HT1080 (cell line): Measurements from ENCODE around the gene SQOR. TPM values are rescaled to one million over a fixed set of nuclear protein-coding genes. Genes with fewer than 3 reads are reported as not detected.

Experiments
- DNase-seq: peaks from one replicate; pipeline ENCODE4 v3.0.0-alpha.2; 2015; ENCODE audit warnings: low read depth
- small RNA-seq: library from RNA; depleted of rRNA; stranded (forward); fragments of <200 nt; gene quantifications from one replicate; pipeline ENCODE3, GENCODE V24; 2014
- total RNA-seq: library from RNA; depleted of rRNA; stranded (reverse); fragments of >200 nt; shearing (Covaris generic); gene quantifications from 2 replicates; pipeline ENCODE4 v1.2.3, GENCODE V29; 2014; rRNA removed

Gene SQOR
- total RNA-seq, 1 experiment from 2014 or later, result 22.9 TPM

DNA sequence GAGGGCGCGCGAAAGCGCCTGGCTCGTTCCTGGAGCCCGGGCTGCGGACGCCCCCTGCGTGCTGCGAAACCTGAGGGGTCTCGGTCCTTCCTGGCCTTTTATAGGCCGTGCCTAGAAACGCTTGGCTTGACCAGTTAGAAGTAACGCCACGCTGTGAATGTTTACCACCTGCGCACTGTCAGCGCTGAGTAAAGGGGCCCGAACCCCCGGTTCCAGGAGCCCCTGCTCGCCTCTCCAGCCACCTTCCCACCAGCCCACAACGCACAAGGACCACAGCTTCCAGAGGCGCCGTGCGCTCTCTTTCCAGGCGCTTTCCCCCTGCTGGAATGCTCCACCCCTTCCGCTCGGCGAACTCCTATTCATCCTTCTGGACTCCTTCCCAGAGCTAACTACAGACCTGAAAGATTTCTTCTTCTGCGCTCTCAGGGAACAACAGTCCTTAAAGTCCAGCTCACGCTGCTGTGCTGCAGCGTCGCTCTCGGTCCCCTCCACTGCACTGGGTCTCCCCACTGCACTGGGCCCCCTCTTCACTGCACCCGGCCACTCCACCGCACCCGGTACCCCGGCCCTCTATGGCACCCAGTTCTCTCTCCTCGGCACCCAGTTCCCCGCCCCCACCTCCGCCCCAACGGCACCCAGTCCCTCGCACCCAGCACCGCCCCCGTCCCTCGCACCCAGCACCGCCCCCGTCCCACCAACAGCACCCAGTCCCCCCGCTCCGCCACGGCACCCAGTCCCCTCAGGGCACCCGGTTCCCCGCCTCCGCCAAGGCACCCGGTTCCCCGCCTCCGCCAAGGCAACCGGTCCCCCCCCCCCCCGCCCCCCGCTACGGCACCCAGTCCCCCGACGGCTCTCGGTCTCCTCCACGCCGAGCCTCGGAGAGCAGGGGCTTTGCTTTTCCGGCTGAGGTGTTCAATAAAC is 69.8 kb downstream of the SQOR start:
- DNase-seq, result no peak

DNA sequence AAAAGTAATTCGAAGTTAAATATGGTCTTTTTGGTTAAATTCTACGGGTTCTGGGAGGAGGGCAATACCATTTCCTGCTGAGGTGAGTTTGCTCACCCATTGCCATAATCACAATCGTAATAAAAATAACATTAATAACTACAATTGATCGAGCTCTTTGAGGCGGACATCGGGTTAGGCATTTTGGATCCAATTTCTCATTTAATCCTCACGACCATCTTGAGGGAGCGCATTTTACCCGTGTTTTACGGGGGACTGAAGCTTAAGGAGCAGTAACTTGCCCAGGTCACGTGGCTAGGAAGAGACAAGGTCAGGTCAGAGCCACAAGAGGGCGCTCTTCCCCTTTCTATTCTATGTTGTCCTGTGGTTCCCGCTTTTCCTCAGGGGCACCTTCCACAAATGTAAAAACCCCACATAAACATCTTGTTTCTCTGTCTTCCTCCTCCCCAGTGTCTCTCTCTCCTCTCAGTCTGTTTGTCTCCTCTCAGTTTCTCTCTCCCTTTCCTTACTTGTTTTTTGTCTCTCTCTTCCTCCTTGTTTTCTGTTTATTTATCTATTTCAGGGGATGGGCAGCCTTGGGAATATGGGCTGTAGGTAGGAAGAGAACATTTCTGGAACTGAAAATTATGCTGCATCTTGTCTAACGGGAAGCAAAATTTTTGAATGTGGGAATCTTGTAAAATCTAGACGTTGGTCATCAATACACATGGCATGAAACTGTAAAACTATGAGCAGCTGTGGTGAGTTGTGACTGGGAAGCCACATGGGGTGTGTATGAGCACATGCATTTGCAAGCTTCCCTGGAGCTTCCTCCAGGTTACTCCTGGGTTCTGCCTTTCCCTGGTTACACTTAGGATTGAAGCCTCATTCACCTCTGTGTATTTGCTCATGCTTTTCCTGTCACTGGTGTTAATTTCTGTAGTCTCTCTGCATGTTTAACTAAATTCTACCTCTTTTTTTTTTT is 71.0 kb downstream of the SQOR start:
- DNase-seq, result peak; percentile 81

DNA sequence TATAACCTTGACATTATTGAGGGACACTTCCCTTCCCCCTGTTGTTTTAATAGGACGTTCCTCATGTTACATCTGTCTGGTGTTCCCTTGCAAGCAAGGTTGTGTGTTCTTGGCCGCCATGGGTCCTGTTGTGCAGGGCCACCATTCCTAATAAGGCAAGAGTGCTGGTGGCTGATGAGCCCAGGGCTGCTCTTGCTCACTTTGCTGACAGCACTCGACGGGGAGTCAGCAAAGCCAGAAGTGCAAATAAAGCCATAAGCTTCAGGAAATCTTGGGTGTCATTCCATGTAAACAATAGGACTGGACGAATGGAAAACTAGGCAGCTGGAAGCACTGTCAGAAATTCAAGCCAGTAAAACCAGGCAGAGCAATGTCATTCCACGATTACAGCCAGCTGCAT is 75.8 kb downstream of the SQOR start:
- DNase-seq, result no peak

DNA sequence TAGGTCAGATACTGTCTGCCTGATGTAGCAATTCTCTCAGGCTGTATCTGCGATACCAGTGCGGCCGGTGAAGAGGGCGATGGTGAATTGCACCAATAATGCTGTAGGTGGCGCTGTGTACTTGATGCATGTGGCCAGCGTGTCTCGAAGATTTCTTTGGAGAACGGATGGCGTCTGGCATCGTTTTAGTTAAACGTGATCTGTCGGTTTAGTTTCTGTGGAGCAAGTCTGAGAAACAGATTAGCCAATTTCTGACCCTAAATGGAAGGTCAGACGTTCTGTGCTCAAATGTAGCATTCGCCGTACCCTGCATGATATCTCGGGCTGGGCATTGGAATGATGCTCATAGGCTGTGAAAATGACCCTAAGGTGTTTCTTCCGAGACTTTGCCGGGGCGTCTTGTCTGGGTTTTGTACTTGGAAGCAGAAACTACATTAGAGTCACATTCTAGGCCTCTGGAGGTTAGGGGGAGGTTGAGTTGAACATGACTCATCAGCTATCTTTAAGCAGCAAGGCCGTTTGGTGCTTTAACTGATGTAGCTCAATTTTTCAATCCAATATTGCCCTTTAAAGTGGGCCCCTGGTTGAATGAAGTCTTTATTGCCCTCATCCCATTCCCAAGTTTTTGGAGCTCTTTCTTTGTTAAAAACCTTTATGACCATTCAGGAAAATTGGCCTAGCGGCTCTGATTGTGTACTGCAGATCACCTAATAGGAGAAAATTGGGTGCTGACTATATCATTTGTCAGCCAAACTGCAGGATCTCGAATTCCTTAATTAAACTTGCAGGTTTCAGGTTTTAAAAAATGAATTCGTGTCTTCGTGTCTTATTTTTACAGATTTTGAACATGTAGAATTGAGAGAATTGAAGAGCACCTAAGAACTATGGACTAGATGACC is 80.0 kb downstream of the SQOR start:
- DNase-seq, result peak; percentile 51

DNA sequence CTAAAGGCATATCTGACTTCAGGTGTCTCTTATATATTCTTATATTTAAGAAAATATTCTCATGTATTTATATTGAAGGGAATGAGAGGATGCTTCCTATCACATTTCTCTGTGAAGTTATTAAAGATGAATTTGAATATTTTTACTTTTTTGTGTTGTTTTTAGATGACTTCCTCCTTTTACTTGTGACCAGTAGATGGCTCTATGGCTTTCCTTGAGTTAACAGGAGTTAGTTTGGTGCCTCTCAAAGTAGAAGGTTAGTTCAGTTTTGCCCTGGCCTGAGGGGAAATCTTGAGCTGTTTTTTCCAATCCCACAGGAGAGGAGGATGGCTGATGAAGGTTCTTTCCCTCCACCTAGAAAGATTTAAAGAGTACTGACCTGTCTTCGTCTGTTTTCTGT is 80.7 kb downstream of the SQOR start:
- DNase-seq, result no peak

DNA sequence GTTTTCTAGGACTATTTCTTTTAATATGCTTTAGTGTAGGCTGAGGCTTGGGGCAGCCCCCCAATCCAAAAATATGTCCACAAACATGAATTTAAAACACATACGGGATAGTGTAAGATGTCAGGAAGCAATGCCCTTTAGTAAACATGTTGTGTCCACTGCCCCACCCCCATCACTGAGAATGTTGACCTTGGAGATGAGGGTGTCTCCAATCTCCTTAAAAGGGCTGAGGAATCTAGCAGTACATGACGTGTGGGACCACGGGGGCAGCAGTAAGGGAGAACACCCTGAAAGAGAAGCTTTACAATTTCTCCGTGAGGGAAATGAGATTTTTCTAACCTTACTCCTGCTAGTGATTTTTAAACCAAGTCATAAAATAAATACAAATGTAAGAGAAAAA is 84.7 kb downstream of the SQOR start:
- no peak for DNase-seq

DNA sequence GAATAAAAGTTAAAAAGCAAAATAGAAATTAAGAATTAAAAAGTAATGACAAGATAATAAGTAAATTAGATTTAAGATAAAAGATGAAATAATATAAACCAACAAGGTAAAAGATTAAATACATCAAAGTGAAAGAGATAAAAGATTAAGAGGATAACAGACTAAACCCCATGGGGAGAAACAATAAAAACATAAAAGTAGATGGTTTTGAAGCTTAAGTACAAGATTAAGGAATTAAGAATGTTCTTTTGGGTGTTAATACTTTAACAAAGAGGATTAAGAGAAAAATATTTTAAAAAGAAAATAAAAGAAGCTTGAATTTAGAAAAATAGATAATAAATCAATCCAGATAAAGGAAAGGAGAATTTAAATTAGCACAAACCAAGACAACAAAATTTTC is 85.4 kb downstream of the SQOR start:
- DNase-seq, result no peak

DNA sequence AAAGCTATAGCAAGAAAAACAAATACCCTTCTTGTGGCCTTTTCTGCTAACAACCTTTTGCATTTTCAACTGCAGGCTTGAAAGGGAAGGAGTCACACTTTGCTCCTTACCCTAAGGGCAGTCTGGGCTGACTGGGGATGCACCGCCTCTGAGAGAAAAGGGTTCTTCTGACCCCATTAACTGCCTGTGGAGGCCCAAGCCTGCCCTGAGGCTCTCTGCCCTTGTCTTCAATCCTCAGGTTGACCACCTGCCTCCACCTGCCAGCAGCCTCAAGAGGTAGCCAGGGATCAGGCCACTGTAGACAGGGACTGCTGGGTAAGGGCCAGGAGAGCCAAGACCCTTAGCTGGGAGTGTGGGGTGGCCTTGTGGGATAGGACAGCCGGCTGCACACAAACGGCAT is 93.8 kb downstream of the SQOR start:
- DNase-seq, result no peak

DNA sequence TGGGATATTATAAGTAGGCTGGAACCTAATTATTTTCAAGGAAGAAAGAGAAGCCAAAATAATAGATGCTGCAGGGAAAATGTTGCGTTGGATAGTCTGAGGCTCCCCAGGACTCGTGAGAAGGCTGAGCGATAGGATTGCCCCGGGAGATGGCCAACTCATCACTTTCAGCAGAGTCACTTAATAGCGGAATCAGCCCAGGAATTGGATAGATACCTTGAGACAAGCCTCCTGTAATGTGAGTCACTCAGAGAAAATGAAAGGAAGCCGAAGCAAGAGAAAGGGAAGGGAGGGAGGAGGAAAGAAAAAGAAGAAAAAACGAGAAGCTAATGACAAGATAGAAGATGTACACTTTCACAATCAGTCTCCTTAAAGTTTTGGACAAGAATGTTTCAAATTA is 94.3 kb downstream of the SQOR start:
- DNase-seq, result peak; percentile 44

DNA sequence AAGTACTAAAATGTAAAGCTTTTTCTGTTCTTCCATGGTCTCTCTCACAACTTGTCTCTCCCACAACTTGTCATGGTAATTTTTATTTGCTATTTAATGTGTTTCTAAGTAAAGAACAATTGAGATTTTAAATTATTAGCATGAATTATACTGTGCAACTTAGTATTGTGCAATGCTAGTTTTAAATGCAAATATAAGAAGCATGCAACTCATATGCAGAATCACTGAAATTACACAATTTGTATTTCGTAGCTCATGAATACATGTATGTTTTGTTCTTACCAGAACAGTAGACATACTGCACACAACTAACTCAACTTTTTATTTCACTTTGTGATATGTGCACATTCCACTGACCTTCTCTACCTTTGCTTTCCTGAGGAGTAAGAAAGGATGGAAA is 96.5 kb downstream of the SQOR start:
- DNase-seq, result no peak

DNA sequence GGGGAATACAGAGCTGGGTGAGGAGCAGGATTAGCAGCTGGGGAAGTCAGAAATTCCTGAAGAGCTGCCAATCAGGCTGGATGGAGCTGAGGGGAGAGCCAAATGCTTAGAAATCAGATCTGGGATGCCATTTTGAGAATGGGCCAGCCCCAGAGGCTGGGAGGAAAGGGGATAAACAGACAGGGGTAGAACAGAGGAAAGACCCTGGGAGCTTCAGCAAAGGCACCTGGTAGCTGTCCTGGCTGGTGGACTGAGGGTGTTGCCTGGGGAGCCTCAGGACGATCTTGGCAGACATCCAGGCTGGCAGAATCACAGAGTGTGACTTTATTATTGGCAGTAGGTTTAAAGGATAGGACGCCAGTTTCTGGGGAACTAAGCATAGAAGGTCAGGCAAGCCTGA is 97.8 kb downstream of the SQOR start:
- DNase-seq, result no peak

DNA sequence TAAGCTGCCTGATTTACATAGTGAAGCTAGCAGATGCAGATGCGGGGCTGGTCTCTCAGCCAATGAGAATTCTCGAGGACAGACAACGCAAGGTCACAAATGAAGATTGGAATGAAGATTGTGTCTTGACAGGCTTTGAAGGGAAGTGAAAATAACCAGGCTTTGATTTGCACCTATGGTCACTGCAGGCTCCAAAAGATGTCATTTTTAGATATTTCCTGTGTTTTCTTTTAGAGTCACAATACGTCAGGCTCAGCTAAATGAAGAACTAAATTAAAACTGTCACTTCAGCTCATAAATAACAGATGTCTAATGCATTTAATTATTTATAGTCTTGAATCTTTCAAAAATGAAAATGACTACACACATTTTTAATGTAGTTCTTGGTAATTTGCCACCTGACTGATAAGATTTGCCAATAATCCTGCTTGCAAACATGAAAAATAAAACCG is 99.5 kb downstream of the SQOR start:
- DNase-seq, result no peak

Small RNA genes within 50 kb of the gene (small RNA-seq; reads per million reads assigned to genes)
- gene RF00019, result not detected

Other genes with a start within 250 kb of the SQOR start
- gene SLC30A4, start 112.3 kb upstream of the SQOR start, total RNA-seq, result 0.80 and 1.4 TPM in 2 replicates
- 34.9 and 46.4 TPM in 2 replicates for gene BLOC1S6, start 47.6 kb upstream of the SQOR start, total RNA-seq